PFSK-1 (cell line): ENCODE data around the gene BAHD1.

Experiments used
- FOXP2 ChIP-seq: optimal IDR thresholded peaks from 2 replicates; pipeline ENCODE3; 2011; ENCODE audit warnings: borderline replicate concordance, control low read depth, inconsistent platforms; ENCODE audit not compliant: insufficient read depth; ENCODE audit errors: extremely low read length, extremely low read depth
- POLR2AphosphoS5 ChIP-seq: IDR thresholded peaks from 2 replicates; pipeline ENCODE4 v1.6.1; 2012; ENCODE audit warnings: low read depth, mild to moderate bottlenecking, control low read depth, low read length, moderate library complexity
- SIN3A ChIP-seq: IDR thresholded peaks from 2 replicates; pipeline ENCODE4 v1.6.1; 2012; ENCODE audit warnings: mild to moderate bottlenecking, low read length, moderate library complexity, borderline replicate concordance; ENCODE audit not compliant: insufficient read depth

- no peak for TF ChIP-seq POLR2AphosphoS5
- TF ChIP-seq SIN3A: no peak
- no peak for TF ChIP-seq FOXP2
These were observed 57.7 kb downstream of the BAHD1 start for GRCh38 chr15:40498418-40498817.
